Thyroid gland (tissue), 4 donors: ENCODE results near the gene OR4L1.

Experiments
- CTCF ChIP-seq, 6 experiments: fragments of 200-600 bp in 3 of 6; fragments of 450-650 bp in 3 of 6; sonication (generic) in 3 of 6; IDR thresholded peaks; one replicate each; pipeline ENCODE4 v1.5.1; 2016 to 2019; ENCODE audit warnings: antibody characterized with exemption in 6 of 6, mild to moderate bottlenecking in 2 of 6, inconsistent platforms in 1 of 6, moderate library complexity in 1 of 6
- POLR2A ChIP-seq, 2 donors: fragments of 450-650 bp; IDR thresholded peaks; one replicate each; pipeline ENCODE4 v1.6.1; 2017; ENCODE audit warnings: antibody characterized with exemption in 2 of 2, mild to moderate bottlenecking in 2 of 2, moderate library complexity in 1 of 2

GRCh38 chr14:20031058-20031457 is 28.8 kb upstream of the OR4L1 start:
- TF ChIP-seq POLR2A (IDR thresholded peaks at IDR 0.05) (no peak), CTCF (IDR thresholded peaks at IDR 0.05) (no peak)
